ENCODE data around the gene NOXA1. TPM values are rescaled to one million over a fixed set of nuclear protein-coding genes. Genes with fewer than 3 reads are reported as not detected.
A peak's percentile ranks its signal among the peaks of the same experiment; 100 is the strongest.
"Not testable (repeated sequence)": the region's sequence is repeated elsewhere in the genome, so short reads cannot be mapped to it uniquely, and the experiment has no call there.

The NOXA1 gene
- polyA plus RNA-seq, 1 donor, result 6.7 TPM

DNA sequence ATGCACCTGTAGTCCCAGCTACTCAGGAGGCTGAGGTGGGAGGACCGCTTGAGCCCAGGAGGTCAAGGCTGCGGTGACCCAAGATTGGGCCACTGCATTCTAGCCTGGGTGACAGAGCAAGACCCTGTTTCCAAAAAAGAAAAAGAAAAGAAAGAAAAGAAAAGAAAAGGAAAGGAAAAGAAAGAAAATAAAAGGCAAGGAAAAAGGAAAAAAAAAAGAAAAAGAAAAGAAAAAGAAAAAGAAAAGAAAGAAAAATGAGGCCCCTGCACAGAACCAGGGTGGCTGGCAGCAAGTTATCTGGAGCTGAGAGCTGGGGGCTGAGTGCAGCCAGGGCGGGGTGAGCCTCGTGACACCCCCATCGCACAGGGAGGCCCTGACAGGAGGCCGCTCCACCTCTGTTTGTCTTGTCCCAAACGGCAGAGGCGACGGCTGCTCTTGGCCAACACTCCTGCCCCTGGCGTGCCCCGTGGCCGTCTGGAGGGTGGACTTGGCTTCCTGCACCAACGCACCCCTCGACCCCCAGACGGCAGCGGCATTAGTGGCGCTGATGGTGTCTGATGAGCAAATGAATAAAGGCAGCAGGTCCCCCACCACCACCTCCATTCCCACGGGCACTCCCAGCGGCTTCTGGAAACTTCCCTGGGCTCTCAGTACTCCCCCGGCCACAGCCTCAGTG lies 17.0 kb upstream of the NOXA1 start:
- no peak for DNase-seq

DNA sequence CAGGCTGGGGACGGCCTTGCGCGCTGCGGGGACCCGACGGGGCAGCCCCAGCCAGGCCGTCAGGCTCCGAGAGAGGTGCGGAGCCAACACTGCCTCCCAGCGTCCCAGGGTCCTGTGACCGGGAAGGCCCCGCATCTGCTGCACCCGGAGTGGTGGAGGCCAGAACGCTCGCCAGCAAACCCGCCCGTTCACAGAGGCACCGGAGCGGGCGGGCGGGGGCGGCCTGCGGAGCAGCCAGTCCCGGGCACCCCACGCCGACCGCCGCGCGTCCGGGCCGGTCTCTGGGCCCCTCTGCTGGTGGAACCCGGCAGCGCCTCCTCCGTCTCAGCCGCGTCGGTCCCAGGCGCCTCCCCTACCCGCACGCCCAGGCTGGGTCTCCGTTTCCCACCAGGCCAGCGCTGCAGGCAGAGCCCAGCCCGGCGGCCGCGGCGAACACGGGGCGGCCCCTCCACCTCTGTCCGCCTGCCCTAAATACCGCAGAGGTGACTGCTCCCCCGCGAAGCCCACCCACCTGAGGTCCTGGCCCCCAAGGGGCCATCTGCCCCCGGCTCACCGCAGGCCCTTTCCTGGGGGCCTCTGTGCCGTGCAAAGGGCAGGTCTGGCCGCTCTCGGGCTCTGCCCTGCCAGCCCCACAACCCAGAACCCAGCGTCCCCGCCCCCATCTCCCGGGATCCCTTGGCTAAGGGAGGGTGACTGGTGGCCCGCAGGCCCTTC lies 16.2 kb upstream of the NOXA1 start:
- peak; percentile 75 for DNase-seq

DNA sequence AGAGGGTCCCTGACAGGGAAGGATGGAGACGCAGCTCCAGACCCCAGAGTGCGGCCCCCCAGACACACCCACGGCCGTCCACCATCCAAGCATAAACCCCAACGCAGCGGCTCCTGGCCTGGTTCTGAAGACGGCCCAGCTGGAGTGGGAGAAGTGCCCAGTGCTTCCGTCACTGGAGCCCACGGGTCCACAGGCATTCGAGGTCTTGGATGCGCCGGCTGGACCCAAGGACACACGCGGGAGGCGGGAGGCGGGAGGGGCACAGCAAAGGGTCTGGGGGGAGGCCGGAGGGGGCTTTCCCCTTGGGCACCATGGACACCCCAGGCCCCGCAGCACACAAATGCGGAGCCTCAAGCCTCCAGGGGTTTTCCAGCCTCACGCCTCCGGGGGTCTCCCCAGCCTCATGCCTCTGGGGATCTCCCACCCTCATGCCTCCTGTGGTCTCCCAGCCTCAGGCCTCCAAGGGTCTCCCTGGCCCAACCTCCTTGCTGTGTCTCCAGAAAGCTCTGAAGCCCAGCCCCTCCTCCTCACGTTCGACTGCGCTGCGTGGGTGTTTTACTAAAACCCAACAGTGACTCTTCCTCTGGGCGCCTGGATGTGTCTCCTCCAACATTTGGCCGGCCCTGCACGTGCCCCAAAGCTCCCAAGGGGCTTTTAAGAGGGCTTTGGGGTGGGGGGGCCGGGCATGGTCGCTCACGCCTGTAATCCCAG lies 15.4 kb upstream of the NOXA1 start:
- DNase-seq, result no peak

DNA sequence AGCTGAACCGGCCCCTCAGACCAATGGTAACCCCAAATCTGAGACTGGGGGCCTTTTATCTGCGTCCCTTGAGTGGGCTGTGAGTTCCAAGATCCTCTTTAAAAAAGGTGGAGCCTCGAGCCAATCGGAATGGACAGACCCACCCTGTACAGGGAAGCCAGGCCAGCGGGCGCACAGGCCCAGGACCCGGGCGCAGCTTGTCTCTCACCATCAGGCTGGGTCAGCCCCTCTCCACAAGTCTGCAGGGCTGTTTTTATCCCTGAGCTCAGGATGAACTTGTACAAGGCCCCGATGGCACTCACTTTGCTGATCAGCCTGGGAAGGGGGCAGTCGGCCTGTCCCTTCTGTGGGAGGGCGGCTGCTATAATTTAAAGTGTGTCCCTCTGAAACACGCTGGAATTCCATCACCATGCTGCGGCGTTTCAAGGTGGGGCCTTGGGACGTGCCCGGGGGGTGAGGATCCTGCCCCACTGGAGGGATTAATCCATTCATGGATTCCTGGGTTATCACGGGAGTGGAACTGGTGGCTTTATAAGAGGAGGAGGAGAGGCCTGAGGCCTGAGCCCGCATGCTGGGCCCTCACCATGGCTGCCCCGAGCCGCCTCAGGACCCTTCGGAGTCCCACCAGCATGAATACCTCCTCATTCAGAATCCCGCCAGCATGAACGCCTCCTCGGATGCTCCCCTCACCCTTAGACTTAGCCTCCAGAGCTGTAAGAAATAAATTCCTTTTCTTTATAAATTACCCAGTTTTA lies 14.4 kb upstream of the NOXA1 start:
- DNase-seq, result no peak

DNA sequence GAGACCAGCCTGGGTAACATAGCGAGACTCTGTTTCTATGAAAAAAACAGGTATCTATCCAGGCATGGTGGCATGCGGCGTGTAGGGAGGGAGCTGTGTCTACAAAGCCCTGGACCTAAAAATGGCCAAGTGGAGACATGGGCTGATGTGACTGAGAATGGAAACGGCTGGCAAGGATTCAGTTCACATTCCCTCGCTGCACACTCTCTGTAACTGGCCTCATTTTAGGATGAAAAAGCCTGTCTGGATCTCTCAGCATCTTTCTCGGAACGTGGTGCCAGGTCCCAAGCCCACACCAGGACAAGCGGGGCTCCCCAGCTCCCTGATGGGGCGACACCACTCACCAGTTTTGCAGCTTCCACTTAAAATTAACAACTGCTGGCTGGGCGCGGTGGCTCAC lies 13.7 kb upstream of the NOXA1 start:
- DNase-seq, result no peak

DNA sequence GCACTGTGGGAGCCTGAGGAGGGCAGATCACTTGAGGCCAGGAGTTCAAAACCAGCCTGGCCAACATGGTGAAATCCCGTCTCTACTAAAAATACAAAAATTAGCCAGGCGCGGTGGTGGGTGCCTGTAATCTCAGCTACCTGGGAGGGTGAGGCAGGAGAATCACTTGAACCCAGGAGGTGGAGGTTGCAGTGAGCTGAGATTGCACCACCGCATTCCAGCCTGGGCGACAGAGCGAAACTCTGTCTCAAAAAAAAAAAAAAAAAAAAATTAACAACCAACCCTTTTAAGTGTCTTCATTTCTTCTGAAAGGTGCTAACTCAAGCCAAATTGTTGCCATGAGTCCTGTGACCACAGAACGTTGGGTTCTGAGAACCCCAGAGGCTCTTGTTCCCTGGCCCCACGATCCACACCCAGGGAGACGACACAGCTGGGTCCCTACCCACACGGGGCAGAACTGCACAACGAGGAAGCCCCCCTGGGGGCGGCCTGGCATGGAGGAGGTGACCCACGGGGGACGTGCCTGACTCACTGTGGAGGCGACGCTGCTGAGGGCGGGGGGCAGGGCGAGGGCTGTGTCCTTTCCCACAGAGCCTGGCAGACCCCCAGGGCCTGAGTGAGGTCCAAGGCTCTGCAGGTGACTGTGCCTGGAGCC lies 12.8 kb upstream of the NOXA1 start:
- DNase-seq, result not testable (repeated sequence)

DNA sequence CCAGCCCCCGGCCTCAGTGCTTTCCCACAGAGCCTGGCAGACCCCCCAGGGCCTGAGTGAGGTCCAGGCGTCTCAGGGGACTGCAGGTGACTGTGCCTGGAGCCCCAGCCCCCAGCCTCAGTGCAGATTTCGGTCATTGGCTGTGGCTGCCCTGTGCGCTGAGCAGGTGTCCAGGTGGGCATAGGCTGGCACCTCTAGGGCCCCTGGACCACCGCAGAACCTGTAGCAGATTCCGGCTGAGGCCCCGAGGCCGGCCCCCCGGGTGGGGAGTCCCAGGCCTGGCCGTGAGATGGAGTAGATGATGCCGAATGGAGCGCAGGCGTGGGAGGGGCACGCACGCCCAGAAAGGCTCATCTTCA lies 12.3 kb upstream of the NOXA1 start:
- no peak for DNase-seq

DNA sequence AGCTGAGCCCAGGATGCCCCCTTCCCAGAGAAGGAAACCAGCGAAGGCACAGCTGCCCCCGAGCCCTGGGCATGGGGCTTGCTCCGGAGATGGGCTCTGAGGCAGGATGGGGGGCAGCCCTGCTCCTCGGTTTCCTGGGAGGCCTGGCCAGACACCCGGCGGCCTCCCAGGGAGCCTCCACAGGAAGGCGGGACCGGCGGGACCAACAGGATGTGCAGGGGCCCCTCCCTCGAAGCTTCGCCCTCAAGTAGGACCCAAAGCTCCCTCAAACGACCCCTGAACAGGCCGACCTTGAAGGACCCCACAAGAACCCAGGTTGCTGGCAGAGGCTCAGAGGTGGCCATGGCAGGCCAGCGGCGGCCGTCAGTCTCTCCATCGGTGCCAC lies 11.9 kb upstream of the NOXA1 start:
- DNase-seq, result no peak

DNA sequence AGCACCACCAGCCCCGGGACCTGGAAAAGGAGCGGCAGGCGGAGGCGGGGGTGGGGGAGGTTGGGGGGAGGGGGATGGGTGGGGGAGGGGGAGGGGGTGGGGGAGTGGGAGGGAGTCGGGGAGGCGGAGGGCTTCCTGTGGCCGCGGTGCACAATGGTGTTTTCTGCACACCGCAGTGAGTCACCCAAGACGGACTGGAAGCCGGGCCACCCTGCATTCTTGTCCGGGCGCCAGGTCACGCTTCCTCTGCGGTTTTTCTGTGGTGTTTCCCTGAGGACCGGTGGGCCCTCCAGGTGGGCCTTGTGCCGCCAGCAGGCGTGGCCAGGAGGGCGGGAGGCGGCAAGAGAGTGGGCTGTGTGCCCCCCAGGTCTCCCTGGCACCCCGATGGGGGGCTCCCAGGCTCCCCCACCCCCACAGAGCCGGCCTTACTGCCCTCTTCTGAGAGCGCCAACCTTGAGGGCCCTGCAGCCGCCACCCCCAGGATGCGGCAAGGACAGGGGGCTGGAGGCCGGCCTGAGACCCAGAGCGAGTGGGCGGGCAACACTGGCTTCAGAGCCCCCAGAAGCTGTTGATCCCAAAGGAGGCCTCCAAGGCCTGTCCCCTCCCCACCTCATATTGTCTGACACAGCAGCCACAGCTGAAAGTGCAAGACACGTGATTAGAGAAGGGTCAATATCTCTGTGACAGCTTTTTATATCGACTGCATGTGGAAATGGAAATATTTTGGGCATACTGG lies 11.4 kb upstream of the NOXA1 start:
- DNase-seq, result no peak

DNA sequence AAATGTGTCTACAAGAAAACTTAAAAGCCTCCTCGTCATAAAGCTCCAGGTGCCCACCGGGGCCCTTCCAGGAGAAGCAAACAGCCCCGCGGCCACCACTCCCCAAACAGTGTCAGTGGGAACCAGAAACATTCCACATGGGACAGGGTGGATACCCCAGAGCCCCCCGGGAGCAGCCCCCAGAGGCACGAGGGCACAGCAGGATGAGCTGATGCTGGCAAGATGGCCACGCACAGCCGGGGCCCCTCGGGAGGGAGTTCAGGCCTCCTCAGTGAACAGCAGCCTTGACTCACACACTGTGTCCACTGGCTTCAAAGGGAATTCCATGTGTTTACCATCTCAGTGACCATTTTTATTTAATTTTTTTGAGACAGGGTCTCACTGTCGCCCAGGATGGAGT lies 10.8 kb upstream of the NOXA1 start:
- DNase-seq, result no peak

DNA sequence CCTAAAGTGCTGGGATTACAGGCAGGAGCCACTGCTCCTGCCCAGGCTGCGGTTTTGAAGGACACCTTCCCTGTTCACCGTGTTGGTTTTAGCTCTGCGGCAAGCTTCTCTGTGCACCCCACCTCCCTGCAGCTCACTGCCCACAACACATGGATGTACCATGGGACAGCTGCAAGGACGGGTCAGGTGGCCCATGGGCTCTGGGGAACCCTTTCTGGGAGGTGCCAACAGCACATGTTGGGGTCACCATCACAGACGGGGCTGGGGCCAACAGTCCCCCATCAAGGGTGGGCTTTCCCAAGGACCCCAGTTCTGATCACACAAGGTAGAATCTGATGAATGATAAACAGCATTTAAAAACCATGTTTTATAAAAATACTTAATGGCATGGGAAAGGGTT lies 7.7 kb upstream of the NOXA1 start:
- DNase-seq, result no peak

DNA sequence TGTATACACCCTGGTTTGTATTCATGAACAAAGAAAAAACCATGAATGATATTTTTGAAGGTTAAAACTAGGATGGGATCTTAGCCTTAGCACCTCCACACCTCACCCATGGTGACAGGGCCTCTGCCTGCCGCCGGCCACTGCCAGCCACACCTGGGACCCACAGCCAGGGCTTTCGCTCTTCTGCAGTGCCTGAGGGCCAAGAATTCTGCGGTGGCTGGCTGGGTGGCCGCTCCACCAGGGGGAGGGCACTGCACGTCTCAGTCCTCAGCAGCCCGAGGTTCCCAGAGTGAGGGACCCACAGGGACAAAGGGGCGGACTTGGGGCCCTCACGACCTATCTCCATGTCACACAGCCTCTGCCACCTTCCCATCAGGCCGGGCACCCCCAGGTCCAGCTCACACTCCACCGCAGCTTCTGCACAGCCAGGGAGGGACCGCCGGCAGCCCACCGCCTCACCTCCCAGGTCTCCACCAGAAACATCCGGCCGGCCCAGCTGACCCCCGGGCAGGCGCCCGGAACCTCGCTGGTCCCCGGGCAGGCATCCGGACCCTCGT lies 7.1 kb upstream of the NOXA1 start:
- no peak for DNase-seq

DNA sequence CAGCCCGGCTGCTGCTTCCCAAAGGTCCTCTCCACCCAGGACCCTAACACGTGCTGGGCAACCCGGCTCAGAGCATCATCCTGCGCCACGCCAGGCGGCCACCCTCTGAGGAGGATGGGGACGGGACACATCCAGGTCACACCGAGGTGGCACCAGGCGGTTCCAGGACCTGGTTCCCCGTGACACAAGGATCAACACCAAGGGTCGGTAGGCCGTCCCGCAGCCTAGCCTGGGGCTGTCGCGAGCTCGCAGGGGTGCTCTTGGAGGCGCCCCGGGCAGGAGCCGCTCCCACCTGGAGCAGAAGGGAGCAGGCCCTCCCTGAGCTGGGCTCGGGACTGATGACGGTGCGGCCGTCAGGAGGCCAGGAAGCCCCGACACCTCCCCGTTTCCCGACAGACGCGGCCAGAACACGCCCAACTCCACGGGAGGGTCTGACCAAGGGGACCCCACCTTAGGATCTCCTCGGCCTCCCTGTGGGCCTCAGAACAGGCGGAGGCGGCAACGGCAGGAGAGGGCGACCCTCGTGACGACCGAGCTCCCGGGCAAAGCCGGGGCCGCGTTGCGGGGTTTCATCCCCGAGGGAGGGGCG lies 6.5 kb upstream of the NOXA1 start:
- no peak for DNase-seq

DNA sequence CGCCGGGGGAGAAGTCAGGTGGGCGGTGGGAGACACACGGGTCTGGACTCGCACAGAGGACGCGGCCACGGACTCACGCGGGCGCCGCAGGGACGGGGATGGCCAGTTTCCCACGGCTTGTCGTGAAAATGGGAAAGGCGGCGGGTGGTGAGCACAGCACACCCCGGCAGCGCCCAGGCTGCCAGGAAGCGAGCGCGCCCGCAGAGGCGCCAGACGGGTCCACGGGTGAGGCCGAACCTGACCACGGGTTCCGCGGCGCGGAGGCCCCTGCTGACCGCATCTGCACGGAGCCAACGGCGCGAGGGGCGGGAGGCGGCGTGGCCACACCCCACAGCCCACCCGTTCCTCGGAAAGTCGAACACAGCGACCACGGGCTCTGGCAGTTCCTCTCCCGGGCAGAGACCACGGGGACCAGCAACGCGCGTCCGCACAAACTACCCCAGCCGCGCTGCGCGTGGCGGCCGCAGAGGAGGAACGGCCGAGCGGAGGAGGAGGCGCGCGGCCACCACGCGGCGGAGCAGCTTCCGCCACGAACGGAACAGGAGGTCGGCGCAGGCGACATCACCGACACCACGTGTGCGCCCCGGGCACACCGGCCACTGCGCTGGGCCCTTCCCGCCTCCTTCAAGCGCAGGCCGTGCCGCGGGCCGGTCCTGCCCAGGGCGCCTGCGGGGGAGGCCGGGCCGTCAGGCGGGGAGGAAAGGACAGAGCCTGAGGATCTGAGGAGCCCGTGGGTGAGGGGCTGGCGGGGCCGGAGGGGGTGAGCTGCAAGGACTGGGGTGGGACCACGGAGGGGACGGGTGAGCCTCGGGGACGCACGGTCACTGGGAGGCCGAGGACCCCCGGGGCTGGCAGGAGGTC lies 5.8 kb upstream of the NOXA1 start:
- no peak for DNase-seq

DNA sequence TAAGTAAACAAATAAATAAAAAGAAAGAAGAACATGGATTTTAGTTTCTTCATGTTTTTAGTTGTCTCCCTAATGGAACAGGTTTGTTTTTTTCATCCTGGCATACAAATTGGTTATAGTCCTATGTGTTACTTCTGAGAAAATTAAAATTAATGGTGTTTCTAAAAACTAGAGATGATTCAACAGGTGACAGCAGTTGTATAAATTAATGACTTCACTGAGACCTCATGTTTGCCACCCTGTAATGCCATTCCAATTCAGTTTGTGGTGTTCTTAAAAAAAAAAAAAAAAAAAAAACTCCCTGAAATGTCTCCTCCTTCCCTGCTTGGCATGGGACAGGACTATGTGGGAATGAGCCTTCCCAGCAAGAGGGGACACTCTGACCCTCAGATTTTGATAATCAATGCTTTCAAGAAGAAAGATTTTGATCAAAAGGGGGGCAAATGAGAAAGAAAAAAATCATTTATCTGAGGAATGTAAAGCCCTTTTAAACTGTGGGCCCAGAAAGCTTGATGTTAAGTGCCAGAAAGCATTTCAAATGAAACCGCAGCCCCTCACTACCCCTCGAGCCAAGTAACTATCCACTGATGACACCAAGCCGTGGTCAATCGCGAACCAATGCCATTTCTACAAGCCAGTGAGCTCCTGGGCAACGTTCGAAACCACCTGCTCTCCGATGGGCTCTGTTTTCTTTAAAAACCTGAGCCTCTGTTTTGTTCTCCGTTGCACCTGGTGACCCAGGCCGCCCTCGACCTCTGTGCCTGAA lies 1.2 kb upstream of the NOXA1 start:
- DNase-seq, result no peak

DNA sequence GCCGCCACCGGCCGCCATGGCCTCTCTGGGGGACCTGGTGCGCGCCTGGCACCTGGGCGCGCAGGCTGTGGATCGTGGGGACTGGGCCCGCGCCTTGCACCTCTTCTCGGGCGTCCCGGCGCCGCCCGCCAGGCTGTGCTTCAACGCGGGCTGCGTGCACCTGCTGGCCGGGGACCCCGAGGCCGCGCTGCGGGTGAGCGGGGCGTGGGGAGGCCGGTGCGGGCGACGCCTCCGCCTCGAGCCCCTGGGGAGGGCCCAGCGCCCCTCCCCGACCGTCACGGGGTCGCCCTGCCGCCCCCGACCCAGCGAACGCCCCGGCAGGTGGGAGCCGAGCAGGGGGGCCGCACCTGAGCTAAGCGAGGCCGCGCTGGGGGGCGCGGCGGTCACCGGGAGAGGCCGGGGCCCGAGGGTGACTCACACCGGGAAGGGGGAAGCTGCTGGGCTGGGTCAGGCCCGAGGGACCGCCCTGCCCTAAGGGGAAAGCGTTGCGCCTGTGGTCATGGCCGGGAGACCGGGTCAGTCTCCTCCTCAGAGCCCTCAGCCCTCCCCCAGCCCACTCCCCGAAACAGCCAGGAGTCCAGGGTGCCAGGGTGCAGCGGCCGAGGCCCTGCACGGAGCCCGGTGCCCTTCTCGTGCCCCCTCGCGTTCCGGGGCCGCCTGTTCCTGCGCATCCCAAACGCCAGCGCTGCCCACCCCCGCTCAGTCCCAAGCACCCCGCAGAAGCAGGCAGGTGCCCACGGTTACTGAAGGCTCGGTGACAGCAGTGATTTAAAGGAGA lies 510 bp downstream of the NOXA1 start:
- DNase-seq, result no peak

DNA sequence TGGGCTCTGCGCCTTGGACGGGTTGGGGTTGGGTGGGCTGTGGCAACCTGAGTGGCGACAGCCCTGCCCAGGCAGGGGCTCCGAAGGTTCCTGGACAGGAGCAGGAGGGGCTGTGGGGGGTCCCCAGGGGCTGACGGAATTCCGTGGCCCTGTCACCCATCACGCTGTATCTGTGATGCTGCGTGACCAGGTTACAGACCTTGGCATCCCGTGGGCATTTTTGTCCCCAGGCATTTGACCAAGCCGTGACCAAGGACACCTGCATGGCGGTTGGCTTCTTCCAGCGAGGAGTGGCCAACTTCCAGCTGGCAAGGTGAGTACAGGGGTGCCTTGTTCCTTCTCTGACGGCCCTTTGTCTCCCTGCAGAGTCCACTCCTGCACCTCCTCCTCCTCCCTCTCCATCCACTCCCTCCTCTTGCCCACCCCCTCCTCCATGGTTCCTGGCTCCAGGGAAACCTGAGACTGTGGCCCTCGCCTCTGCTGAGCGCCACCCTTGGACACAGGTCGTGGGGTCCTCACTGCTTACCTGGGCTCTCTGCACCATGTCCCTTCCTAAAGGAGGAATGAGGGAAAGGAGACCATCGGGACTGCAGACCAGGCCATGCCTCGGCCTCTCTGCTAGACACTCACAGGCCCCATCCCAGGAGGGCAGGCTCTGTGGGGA lies 3.0 kb downstream of the NOXA1 start:
- DNase-seq, result no peak
